T-cell (primary cell): Measurements from ENCODE around the gene THAP6. TPM values are rescaled to one million over a fixed set of nuclear protein-coding genes. Genes with fewer than 3 reads are reported as not detected.

Source experiments
- ATAC-seq, 4 experiments: fragments of 200-7000 bp in 3 of 4; fragments of 150-1000 bp in 1 of 4; cut with Tn5 transposase; replicated peaks in 1 of 4; 1 replicate in 3 of 4; 2 replicates in 1 of 4; pipeline ENCODE4 v1.10.0; 2021; ENCODE audit warnings: moderate library complexity in 3 of 4, mild to moderate bottlenecking in 2 of 4, moderate number of reproducible peaks in 1 of 4
- CTCF ChIA-PET, 2 donors: fragments of 300-600 bp; sonication (Branson Sonifier 250); formaldehyde crosslinking; loops; one replicate each; lab custom pipeline; 2022; ENCODE audit warnings: antibody characterized with exemption in 2 of 2; lab: Charles Lee
- POLR2A ChIA-PET, 2 donors: fragments of 300-600 bp; sonication (Branson Sonifier 250); formaldehyde crosslinking; loops; one replicate each; lab custom pipeline; 2022; ENCODE audit warnings: antibody characterized with exemption in 2 of 2; lab: Charles Lee
- DNase-seq, 35 experiments: peaks; one replicate each; pipeline versions ENCODE4 v3.0.0 to v3.0.0-alpha.2; 2013 to 2023
- H3K27ac ChIP-seq: one replicate; pipeline ENCODE4 v1.5.1; 2013; ENCODE audit warnings: low read length
- H3K27me3 ChIP-seq, 2 experiments: replicated peaks in 1 of 2; 1 replicate in 1 of 2; 2 replicates in 1 of 2; pipeline versions ENCODE4 v1.6.1 to v1.7.0; 2013; ENCODE audit warnings: low read length in 1 of 2, mixed read lengths in 1 of 2; ENCODE audit not compliant: control insufficient read depth in 2 of 2, insufficient read depth in 2 of 2; ENCODE audit errors: extremely low read depth in 1 of 2
- H3K36me3 ChIP-seq, 2 donors: 1 replicate in 1 of 2; 2 replicates in 1 of 2; pipeline versions ENCODE4 v1.6.1 to v1.7.0; 2013; ENCODE audit warnings: low read length in 1 of 2; ENCODE audit not compliant: control insufficient read depth in 2 of 2, insufficient read depth in 1 of 2; ENCODE audit errors: extremely low read depth in 1 of 2
- H3K4me1 ChIP-seq, 2 experiments: 1 replicate in 1 of 2; 2 replicates in 1 of 2; pipeline versions ENCODE4 v1.6.1 to v1.7.0; 2013; ENCODE audit warnings: low read length in 2 of 2, mixed read lengths in 1 of 2; ENCODE audit not compliant: insufficient read depth in 2 of 2, control insufficient read depth in 1 of 2; ENCODE audit errors: extremely low read depth in 1 of 2
- H3K4me3 ChIP-seq, 2 donors: 1 replicate in 1 of 2; 2 replicates in 1 of 2; pipeline versions ENCODE4 v1.5.1 to v1.7.0; 2013; ENCODE audit warnings: mild to moderate bottlenecking in 2 of 2, low read length in 1 of 2, moderate library complexity in 1 of 2; ENCODE audit not compliant: control insufficient read depth in 1 of 2; ENCODE audit errors: extremely low read depth in 1 of 2
- H3K9me3 ChIP-seq: 2 replicates; pipeline ENCODE4 v1.7.0; 2013
- H3K27ac Mint-ChIP-seq, 2 donors: one replicate each; pipeline ENCODE4 v1.8.0; 2020 to 2021; ENCODE audit warnings: mild to moderate bottlenecking in 2 of 2, mixed read lengths in 2 of 2
- H3K27me3 Mint-ChIP-seq, 2 donors: one replicate each; pipeline ENCODE4 v1.8.0; 2021 to 2022; ENCODE audit warnings: mixed read lengths in 2 of 2
- H3K36me3 Mint-ChIP-seq: one replicate; pipeline ENCODE4 v1.8.0; 2021; ENCODE audit warnings: mixed read lengths
- H3K4me1 Mint-ChIP-seq, 3 donors: one replicate each; pipeline ENCODE4 v1.8.0; 2020 to 2022; ENCODE audit warnings: mixed read lengths in 3 of 3, mild to moderate bottlenecking in 1 of 3
- H3K4me3 Mint-ChIP-seq, 3 donors: one replicate each; pipeline ENCODE4 v1.8.0; 2020 to 2022; ENCODE audit warnings: mild to moderate bottlenecking in 3 of 3, mixed read lengths in 3 of 3, moderate library complexity in 3 of 3
- H3K9me3 Mint-ChIP-seq, 3 donors: one replicate each; pipeline ENCODE4 v1.8.0; 2020 to 2022; ENCODE audit warnings: mixed read lengths in 3 of 3
- WGBS: methylation state at CpG from one replicate; pipeline ENCODE4 v1.1.5; 2013; ENCODE audit warnings: missing lambda C conversion rate; ENCODE audit not compliant: insufficient coverage; 5-methylcytosine and 5-hydroxymethylcytosine counted together
- total RNA-seq, 35 experiments: library from RNA in 6 of 35; stranded (reverse) in 6 of 35; fragments of 120-200 nt in 1 of 35; gene quantifications; one replicate each; pipeline versions ENCODE4 v1.2.1 to v1.2.4 and lab custom pipeline; 2013 to 2026

Gene THAP6
- total RNA-seq, 5 donors from 2014 or later (not counting 1 experiment from before 2014, with no cell fraction given) = 24.4 to 35.5 (median 29.6) TPM

DNA sequence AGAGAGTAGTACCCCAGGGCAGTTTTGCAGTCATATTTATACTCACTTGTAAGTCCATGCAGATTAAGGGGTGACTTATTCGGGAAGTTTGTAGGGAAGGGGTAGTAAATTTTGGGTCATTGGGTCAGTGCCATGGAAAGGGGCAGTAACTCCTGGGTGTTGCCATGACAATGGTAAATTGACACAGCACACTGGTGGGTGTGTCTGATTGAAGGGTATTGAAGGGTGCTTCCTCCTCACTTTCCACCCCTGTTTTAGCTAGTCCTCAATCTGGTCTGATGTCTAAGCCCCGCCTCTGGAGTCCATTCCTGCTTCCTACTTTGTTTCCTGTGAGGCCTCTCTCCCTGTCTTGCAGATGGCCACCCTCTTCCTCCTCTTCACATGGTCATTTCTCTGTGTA lies 53.5 kb downstream of the THAP6 start:
- POLR2A ChIA-PET = no interaction called here
- CTCF ChIA-PET = interaction anchor here in 1 of 2 donors (0.6 kb wide), 1 partner anchor 74 kb away, joined by 3 read pairs; no protein-coding TSS in a partner anchor
- H3K27me3 ChIP-seq = no peaks in the 10 kb centered on the region
- ATAC-seq (no peak), DNase-seq (no peak)
- Mint-ChIP-seq H3K27ac (no peak overlapping the region), H3K9me3 (no peaks in the 10 kb centered on the region), H3K36me3 (no peaks in the 10 kb centered on the region), H3K4me1 (peaks cover 0 to 4% (median 0%) of the 10 kb centered on the region in 3 donors), H3K4me3 (no peak overlapping the region), H3K27me3 (peaks cover 11 to 20% of the 10 kb centered on the region in 2 donors)
- no CpG with 5 or more reads among the region's 2 CpGs for WGBS
- no peaks in the 10 kb centered on the region for H3K9me3 ChIP-seq
- H3K4me3 ChIP-seq = no peak overlapping the region
- no peak overlapping the region for H3K27ac ChIP-seq
- no peaks in the 10 kb centered on the region for H3K36me3 ChIP-seq
- H3K4me1 ChIP-seq = no peaks in the 10 kb centered on the region

Other genes starting within 250 kb of the THAP6 start
- gene RCHY1, start 70 bp upstream of the THAP6 start, total RNA-seq = 10 to 100 TPM; 28.3 to 33.8 (median 30.3) TPM
- gene ODAPH, start 41.6 kb downstream of the THAP6 start, total RNA-seq = under 1 TPM in 1 of 5 donors, not detected in 4; 0.47 TPM
- gene CDKL2, start 116.1 kb downstream of the THAP6 start, total RNA-seq = 1 to 10 TPM in 1 of 5 donors, under 1 TPM in 4; 0.26 to 1.9 (median 0.79) TPM
- 100 to 1,000 TPM; 135 to 316 (median 141) TPM for gene G3BP2, start 158.9 kb downstream of the THAP6 start, total RNA-seq
- gene USO1, start 210.1 kb downstream of the THAP6 start, total RNA-seq = 10 to 100 TPM; 24.9 to 40.5 (median 34.6) TPM